GM21367 (cell line): ENCODE results near the gene TTF2.

Experiments used
- ATAC-seq: cut with Tn5 transposase; IDR thresholded peaks from one replicate; pipeline ENCODE4 v1.9.1; 2021; ENCODE audit not compliant: unreplicated experiment

TTF2 gene

DNA sequence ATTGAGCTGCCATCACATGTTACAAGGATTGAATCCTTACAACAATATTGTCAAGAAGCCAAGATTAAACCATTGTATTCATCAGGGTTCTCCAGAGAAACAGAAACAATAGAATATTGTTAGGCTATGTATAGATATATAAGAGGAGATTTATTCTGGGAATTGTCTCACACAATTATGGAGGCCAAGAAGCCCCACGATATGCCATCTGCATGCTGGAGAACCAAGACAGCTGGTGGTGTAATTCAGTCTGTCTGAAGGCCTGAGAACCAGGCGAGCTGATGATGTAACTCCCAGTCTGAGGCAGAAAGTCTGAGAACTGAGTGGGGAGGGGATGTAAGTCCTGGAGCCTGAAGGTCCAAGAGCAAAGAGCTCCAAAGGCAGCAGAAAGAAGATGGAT is 14.5 kb upstream of the TTF2 start:
- no peak for ATAC-seq

DNA sequence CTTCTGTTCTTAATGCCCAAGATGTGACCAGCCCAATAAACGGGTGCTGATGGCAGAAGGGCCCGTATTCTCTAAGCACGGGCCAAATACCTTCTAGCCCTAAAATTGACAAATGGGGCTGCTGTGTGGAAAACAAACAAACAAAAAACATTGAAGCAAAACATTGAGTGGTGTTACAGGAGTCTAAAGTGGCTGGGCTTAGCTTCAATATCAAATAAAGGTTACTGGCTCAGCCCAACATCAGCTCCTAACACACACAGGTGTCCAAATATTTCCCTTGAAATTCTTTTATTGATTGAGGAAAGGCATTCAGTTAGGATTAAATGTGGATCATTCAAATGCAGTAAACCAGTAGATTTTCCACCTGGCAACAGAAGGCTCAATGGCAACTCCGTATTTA is 13.3 kb upstream of the TTF2 start:
- ATAC-seq, result no peak

GRCh38 chr1:117047271-117047670 is 12.9 kb upstream of the TTF2 start:
- no peak for ATAC-seq

DNA sequence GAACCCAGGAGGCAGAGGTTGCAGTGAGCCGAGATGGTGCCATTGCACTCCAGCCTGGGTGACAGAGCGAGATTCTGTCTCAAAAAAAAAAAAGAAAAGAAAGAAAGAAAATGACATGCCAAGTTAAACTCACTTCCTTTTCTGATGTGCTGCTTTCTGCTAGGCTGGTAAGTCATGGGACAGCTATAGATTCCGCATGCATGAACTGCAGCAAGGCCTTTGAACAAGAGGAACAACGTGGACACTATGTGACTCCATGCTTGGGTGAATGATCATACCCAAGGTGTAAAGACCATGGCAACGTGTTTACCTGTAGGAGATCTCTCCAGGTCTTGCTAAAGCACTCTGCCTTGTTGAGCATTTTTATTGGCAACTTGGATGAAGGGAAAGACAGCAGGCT is 10.3 kb upstream of the TTF2 start:
- ATAC-seq, result no peak

DNA sequence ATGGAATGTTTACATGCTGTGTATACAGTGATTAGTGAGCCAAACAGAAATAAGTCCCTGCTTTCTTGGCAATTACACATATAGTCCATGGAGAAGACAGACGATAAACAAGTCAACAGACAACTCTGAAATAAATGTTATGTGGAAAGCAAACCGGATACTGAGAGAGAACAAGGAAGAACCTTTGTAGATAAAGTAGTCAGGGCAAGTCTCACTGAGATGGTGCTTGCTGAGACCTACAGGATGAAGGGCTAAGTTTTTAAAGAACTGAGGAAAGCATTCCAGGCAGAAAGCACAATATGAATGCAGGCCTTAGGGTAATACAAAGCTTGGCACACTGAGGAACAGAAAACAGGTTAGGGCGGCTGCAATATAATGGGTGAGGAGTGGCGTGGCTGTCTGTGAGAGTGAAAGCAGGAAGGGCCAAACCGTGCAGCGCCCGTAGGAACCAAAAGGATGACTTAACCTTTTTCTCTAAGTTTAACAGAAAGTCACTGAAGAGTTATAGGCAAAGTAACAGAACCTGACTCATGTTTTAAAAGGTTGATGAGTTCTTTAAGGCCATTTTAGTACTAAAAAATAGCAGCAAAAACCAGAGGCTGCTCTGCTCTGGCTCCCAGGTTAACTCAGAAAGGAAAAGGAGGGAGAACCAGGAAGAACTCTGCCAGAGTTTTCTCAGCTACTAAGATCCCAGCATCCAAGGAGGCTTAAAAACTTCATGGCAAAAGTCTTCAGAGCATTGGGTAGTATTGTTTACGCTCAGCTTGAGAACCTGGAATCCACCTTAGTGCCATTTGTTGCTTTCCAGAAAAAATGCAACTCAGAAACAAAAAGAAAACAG is 8.7 kb upstream of the TTF2 start:
- peak; percentile 67 for ATAC-seq

GRCh38 chr1:117054068-117054467 is 6.1 kb upstream of the TTF2 start:
- no peak for ATAC-seq

DNA sequence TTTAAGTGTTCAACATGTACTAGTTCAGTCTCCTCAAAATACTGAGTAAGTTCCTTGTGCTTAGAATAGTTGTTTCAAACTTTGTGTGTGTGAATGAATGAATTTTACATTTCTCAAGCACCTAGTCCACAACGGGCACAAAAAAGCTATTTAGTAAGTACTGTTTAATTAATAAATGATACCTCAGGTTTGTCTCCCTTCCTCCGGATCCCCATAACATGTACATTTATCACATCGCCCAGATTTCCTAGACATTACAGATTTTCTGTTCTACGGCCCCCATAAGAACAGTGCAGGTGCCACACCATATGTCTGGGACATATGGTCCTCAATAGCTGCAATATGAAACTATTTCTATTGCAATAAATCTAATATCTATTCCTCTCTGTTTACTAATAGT is 1.3 kb upstream of the TTF2 start:
- ATAC-seq, result no peak

GRCh38 chr1:117059334-117059677 is 820 bp upstream of the TTF2 start:
- ATAC-seq, result peak; percentile 27

DNA sequence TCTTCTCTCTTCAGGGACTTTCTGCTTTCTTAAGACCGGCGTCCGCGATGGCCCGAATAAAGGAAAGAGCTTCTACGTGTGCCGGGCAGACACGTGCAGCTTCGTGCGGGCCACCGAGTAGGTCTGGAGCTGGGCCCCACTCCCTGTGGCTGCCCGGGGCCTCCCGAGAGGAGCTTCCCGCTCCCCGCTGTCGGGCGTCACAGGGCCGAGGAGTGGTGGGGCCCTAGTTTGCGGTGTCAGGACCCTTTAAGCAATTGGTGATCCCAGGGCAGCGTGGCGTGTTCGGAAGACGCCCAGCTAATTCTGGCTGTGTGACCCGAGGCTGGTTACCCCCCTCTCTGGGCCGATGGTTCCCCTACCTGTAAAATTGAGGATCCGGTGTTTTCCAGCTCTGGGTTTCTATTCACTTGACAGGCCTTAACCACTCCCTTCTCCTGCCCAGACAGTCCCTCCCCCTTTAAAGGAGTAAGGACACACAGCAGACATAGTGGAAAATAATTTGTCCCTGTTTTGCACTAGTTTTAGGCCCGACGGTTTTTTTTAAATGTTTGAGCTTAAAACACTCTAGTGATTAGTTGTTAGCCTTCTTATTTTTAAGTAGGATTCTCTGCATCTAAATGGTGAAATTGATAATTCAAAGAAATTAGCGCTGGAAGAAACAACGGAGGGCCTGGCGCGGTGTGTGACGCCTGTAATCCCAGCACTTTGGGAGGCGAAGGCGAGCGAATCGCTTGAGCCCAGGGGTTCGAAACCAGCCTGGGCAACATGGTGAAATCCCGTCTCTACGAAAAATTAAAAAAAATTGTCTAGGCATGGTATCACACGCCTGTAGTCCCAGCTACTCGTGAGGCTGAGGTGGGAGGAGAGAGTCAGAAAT is 553 bp downstream of the TTF2 start:
- no peak for ATAC-seq

DNA sequence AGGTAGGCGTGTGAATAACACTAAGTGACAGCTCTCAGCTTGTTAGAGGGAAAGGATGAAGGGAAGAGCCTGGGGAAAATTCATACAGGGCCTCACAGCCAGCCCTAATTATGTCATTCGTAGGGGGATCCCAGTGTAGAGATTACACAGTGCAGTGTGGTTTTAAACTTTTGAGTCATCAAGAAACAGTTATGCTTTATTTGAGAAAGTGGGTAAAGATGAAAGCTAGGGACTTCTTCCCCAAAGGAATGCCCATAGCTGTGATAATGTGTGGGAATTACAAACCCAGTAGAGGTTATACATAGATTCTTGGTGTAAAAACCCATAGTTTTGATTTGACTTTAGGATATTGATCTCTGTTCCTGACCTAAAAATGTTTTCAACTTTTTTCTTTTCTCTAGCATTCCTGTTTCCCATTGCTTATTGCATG is 1.9 kb downstream of the TTF2 start:
- no peak for ATAC-seq

DNA sequence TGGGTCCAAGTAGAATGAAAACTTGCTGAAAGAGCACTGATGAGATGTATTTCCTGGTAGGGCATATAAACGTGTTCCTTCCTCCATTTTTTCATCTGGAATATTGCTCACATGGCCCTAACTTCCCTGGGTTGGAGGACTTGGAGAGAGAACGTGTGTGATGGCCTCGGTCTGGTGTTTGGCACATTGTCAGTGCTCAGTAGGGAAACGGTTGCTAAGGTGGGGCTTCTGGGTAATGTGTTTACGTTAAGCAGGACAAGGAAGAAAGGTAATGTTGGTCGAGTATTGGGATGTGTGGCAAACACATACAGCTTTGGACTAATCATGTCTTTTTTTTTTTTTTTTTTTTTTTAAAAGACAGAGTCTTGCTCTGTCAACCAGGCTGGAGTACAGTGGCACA is 6.2 kb downstream of the TTF2 start:
- no peak for ATAC-seq

- ATAC-seq, result no peak
Observed at GRCh38 chr1:117067533-117068370, 7.6 kb downstream of the TTF2 start.

GRCh38 chr1:117068580-117068979 is 8.5 kb downstream of the TTF2 start:
- no peak for ATAC-seq

DNA sequence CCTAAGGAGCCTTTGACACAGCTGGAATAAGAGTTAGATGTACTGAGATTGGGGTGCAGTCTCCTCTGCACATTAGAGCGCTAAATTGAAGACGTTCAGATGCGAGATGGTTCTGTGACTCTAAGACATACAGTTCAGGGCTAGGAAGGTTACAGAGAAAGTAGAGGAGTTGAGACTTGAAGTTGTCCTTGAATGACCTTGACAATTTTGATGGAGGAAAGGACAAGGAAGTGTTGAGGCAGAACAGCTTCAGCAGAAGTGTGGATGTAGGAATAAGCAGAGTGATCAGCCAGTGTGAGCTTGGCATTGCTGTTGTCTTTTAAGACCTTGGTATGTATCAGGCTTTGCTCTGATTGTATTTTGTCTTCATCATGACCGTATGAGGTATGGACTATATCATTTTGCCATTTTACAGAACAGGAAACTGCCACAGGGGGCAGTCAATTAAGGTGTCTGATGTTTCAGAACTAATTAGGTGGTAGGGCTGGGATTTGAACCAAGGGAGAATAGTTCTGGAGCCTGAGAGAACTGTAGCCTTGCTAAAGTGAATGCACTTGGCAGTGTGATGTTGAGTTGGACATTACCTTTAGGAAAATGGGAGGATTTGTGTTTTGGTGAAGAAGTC is 9.2 kb downstream of the TTF2 start:
- no peak for ATAC-seq

DNA sequence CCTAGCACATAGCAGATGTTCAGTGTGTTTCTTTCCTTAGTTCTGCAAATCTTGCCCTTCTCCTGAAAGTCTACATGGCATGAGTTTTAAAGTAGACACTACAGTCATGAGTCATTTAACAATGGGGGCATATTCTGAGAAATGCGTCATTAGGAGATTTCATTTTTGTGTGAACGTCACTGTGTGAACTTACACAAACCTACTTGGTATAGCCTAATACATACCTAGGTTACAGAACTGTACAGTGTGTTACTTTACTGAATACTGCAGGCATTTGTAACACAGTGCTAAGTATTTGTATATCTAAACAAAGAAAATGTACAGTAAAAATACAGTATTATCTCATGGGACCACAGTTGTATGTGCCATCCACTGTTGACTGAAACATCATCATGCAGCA is 10.0 kb downstream of the TTF2 start:
- ATAC-seq, result no peak

- ATAC-seq, result no peak
Observed at GRCh38 chr1:117076648-117077047, 16.5 kb downstream of the TTF2 start.

DNA sequence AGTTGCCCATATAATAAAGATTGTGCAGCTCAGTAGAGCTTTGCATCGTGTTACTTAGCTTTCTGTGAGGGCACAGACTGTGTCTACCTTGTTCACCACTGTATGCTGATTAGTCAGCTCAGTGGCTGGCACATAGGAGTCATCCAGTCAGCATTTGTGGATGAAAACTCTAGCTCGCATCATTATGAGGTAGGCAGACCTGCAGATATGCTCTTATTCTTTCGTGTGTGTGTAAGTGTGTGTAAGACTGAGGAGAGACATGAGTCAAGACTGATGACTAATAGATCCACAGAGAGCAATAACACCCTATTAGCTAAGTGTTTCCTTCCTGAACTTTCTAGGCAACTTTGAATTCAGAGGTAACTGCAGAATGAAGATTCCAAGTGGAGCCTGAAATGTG is 17.1 kb downstream of the TTF2 start:
- no peak for ATAC-seq

- no peak for ATAC-seq
Observed at GRCh38 chr1:117079737-117080136, 19.6 kb downstream of the TTF2 start.

GRCh38 chr1:117084231-117084630 is 24.1 kb downstream of the TTF2 start:
- no peak for ATAC-seq

GRCh38 chr1:117087686-117088085 is 27.6 kb downstream of the TTF2 start:
- no peak for ATAC-seq

- no peak for ATAC-seq
Observed at GRCh38 chr1:117089996-117090395, 29.9 kb downstream of the TTF2 start.
